Measurements from ENCODE around the gene COPS8. TPM values are rescaled to one million over a fixed set of nuclear protein-coding genes. Genes with fewer than 3 reads are reported as not detected.

The COPS8 gene
- polyA plus RNA-seq, 3 donors = 20.5 to 39.2 (median 36.4) TPM

- no peaks in the 10 kb centered on the region for H3K36me3 ChIP-seq (replicated peaks in 1 of 2; ENCODE audit: control insufficient read depth in 1 of 2, insufficient read depth in 2 of 2, low read length in 2 of 2)
- H2AFZ ChIP-seq (ENCODE audit: insufficient read depth, low read depth, low read length, poor library complexity, severe bottlenecking) = no peak overlapping the region
- peaks cover 0 to 2% (median 0%) of the 10 kb centered on the region in 3 donors for H3K27me3 Mint-ChIP-seq (ENCODE audit: low read depth in 3 of 3)
- peaks cover 0 to 3% (median 0%) of the 10 kb centered on the region in 7 donors for H3K9me3 Mint-ChIP-seq
- no peak overlapping the region for H3K9ac ChIP-seq (ENCODE audit: insufficient read depth, low read length, poor library complexity, severe bottlenecking)
- no peak for DNase-seq
- peaks cover 9 to 27% of the 10 kb centered on the region in 2 donors for H3K9me3 ChIP-seq (replicated peaks in 1 of 2; ENCODE audit: control insufficient read depth in 1 of 2, insufficient read depth in 1 of 2, low read length in 2 of 2)
- H3K36me3 Mint-ChIP-seq = no peaks in the 10 kb centered on the region
- no peak overlapping the region for H3K4me3 Mint-ChIP-seq
- no peak overlapping the region for H3K27ac Mint-ChIP-seq
- intact Hi-C loops (cut with micrococcal nuclease) = no loop called here
- H3K4me1 ChIP-seq (ENCODE audit: control insufficient read depth in 1 of 2, insufficient read depth in 2 of 2, low read length in 2 of 2) = no peaks in the 10 kb centered on the region
- 94% methylated on average over 8 of the region's 8 CpGs for WGBS (ENCODE audit: insufficient coverage)
- H3K27me3 ChIP-seq (ENCODE audit: control insufficient read depth in 2 of 2, insufficient read depth in 2 of 2, low read length in 2 of 2) = no peaks in the 10 kb centered on the region
- H4K20me1 ChIP-seq (ENCODE audit: insufficient read depth, low read length) = no peaks in the 10 kb centered on the region
- H3K4me2 ChIP-seq (replicated peaks; ENCODE audit: extremely low read depth, low read length, poor library complexity, severe bottlenecking) = no peak overlapping the region
- H3K79me2 ChIP-seq (ENCODE audit: insufficient read depth, low read length) = no peaks in the 10 kb centered on the region
- no peak for TF ChIP-seq CTCF (IDR thresholded peaks at IDR 0.05)
- H3K27ac ChIP-seq (ENCODE audit: low read depth in 1 of 2, low read length in 2 of 2) = no peak overlapping the region
- H3K4me3 ChIP-seq (replicated peaks in 1 of 3; ENCODE audit: low read depth in 2 of 3, low read length in 3 of 3) = no peak overlapping the region
- H3K4me1 Mint-ChIP-seq = no peaks in the 10 kb centered on the region
Observed at GRCh38 chr2:237130562-237131421, 45.1 kb downstream of the COPS8 start.

GRCh38 chr2:237131749-237132533, 46.3 kb downstream of the COPS8 start:
- no peak for DNase-seq
- intact Hi-C loops (cut with micrococcal nuclease) = no loop called here
- H3K9me3 Mint-ChIP-seq = peaks cover 0 to 3% (median 0%) of the 10 kb centered on the region in 7 donors
- 100% methylated on average over 3 of the region's 6 CpGs for WGBS (ENCODE audit: insufficient coverage)
- H3K4me3 Mint-ChIP-seq = no peak overlapping the region
- Histone ChIP-seq H3K4me3 (replicated peaks in 1 of 3; ENCODE audit: low read depth in 2 of 3, low read length in 3 of 3) (no peak overlapping the region), H3K4me1 (ENCODE audit: control insufficient read depth in 1 of 2, insufficient read depth in 2 of 2, low read length in 2 of 2) (no peaks in the 10 kb centered on the region), H3K4me2 (replicated peaks; ENCODE audit: extremely low read depth, low read length, poor library complexity, severe bottlenecking) (no peak overlapping the region), H3K27me3 (ENCODE audit: control insufficient read depth in 2 of 2, insufficient read depth in 2 of 2, low read length in 2 of 2) (no peaks in the 10 kb centered on the region), H3K36me3 (replicated peaks in 1 of 2; ENCODE audit: control insufficient read depth in 1 of 2, insufficient read depth in 2 of 2, low read length in 2 of 2) (no peaks in the 10 kb centered on the region), H3K9ac (ENCODE audit: insufficient read depth, low read length, poor library complexity, severe bottlenecking) (no peak overlapping the region), H3K79me2 (ENCODE audit: insufficient read depth, low read length) (no peaks in the 10 kb centered on the region), H4K20me1 (ENCODE audit: insufficient read depth, low read length) (no peaks in the 10 kb centered on the region), H2AFZ (ENCODE audit: insufficient read depth, low read depth, low read length, poor library complexity, severe bottlenecking) (no peak overlapping the region), H3K27ac (ENCODE audit: low read depth in 1 of 2, low read length in 2 of 2) (no peak overlapping the region), H3K9me3 (replicated peaks in 1 of 2; ENCODE audit: control insufficient read depth in 1 of 2, insufficient read depth in 1 of 2, low read length in 2 of 2) (peaks cover 9 to 27% of the 10 kb centered on the region in 2 donors)
- peaks cover 0 to 3% (median 0%) of the 10 kb centered on the region in 3 donors for H3K27me3 Mint-ChIP-seq (ENCODE audit: low read depth in 3 of 3)
- no peak for TF ChIP-seq CTCF (IDR thresholded peaks at IDR 0.05)
- H3K27ac Mint-ChIP-seq = no peak overlapping the region
- no peaks in the 10 kb centered on the region for H3K4me1 Mint-ChIP-seq
- no peaks in the 10 kb centered on the region for H3K36me3 Mint-ChIP-seq
